Astrocyte (in vitro differentiated cells and primary cell): ENCODE measurements around the gene LDLRAD4.

Experiments
- EZH2 ChIP-seq: IDR thresholded peaks from 2 replicates; pipeline ENCODE4 v1.6.1; 2012; ENCODE audit warnings: mild to moderate bottlenecking, low read length, inconsistent platforms; ENCODE audit not compliant: insufficient read depth
- TF ChIP-seq, protein P1 (sequence below): IDR thresholded peaks from 2 replicates; pipeline ENCODE4 v1.5.1; 2011; ENCODE audit warnings: low read depth, mild to moderate bottlenecking, inconsistent platforms, low read length, moderate library complexity; ENCODE audit not compliant: insufficient read depth

GRCh38 chr18:13232086-13232917 lies 13.7 kb downstream of the LDLRAD4 start:
- TF ChIP-seq, protein P1, sequence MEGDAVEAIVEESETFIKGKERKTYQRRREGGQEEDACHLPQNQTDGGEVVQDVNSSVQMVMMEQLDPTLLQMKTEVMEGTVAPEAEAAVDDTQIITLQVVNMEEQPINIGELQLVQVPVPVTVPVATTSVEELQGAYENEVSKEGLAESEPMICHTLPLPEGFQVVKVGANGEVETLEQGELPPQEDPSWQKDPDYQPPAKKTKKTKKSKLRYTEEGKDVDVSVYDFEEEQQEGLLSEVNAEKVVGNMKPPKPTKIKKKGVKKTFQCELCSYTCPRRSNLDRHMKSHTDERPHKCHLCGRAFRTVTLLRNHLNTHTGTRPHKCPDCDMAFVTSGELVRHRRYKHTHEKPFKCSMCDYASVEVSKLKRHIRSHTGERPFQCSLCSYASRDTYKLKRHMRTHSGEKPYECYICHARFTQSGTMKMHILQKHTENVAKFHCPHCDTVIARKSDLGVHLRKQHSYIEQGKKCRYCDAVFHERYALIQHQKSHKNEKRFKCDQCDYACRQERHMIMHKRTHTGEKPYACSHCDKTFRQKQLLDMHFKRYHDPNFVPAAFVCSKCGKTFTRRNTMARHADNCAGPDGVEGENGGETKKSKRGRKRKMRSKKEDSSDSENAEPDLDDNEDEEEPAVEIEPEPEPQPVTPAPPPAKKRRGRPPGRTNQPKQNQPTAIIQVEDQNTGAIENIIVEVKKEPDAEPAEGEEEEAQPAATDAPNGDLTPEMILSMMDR = no peak
- TF ChIP-seq EZH2 = no peak
